ENCODE results near the gene CLIP2.

GRCh38 chr7:74403521-74404387, 114.5 kb downstream of the CLIP2 start:
- TF ChIP-seq TAF1 (IDR thresholded peaks at IDR 0.05; ENCODE audit: borderline replicate concordance, low read depth, low read length) = no peak
- no peak for TF ChIP-seq POLR2A (IDR thresholded peaks at IDR 0.05; ENCODE audit: low read depth, low read length)
- no peak for TF ChIP-seq POLR2AphosphoS5 (IDR thresholded peaks at IDR 0.05; ENCODE audit: low read depth, low read length)

Measured in GM12892 (cell line).